GM12878 (cell line): Measurements from ENCODE around the gene HUS1. TPM values are rescaled to one million over a fixed set of nuclear protein-coding genes. Genes with fewer than 3 reads are reported as not detected.

Source experiments
- ATAC-seq: fragments of 200-7000 bp; cut with Tn5 transposase; 3 replicates; pipeline ENCODE4 v1.9.1; 2020; ENCODE audit warnings: mild to moderate bottlenecking, moderate library complexity
- BruUV-seq: library from RNA; stranded (reverse); fragments of 400-500 nt; replicated peaks from 2 replicates; lab custom pipeline; 2021; lab: Mats Ljungman, UMichigan
- CTCF ChIA-PET: fragments of 300-600 bp; sonication (Branson Sonifier 250); formaldehyde crosslinking; extraction: SDS; loops from one replicate; lab custom pipeline; 2021; ENCODE audit warnings: inconsistent platforms; lab: Yijun Ruan, JAX
- POLR2A ChIA-PET: fragments of 350-600 bp; formaldehyde crosslinking; extraction: SDS; loops from one replicate; lab custom pipeline; 2021; ENCODE audit warnings: inconsistent platforms; lab: Charles Lee
- RAD21 ChIA-PET: fragments of 300-600 bp; sonication (Branson Sonifier 250); formaldehyde crosslinking; loops from one replicate; lab custom pipeline; 2023; ENCODE audit warnings: antibody characterized with exemption; ENCODE audit not compliant: unreplicated experiment; lab: Charles Lee
- SMC1A ChIA-PET: fragments of 300-600 bp; sonication (Branson Sonifier 250); formaldehyde crosslinking; loops from one replicate; lab custom pipeline; 2023; ENCODE audit not compliant: unreplicated experiment, uncharacterized antibody; lab: Charles Lee
- DNase-seq: peaks from one replicate; pipeline ENCODE4 v3.0.0-alpha.2; 2011; ENCODE audit warnings: low read depth, low spot score
- FAIRE-seq: peaks from 3 replicates; lab custom pipeline; 2011; peaks lifted over from hg19 to GRCh38; lab: Jason Lieb, UNC
- H2AFZ ChIP-seq: 2 replicates; pipeline ENCODE4 v1.6.0; 2011; ENCODE audit warnings: low read depth, low read length, control low read depth; ENCODE audit not compliant: control insufficient read depth
- H3K27ac ChIP-seq: 2 replicates; pipeline ENCODE4 v1.5.1; 2011; ENCODE audit warnings: control low read depth; ENCODE audit not compliant: control insufficient read depth, insufficient read depth
- H3K27me3 ChIP-seq, 2 experiments: replicated peaks in 1 of 2; 2 replicates each; pipeline versions ENCODE4 v1.6.0 to v1.6.1; 2011; ENCODE audit warnings: low read length in 1 of 2; ENCODE audit not compliant: control insufficient read depth in 2 of 2, insufficient read depth in 2 of 2
- H3K36me3 ChIP-seq, 2 experiments: 2 replicates each; pipeline ENCODE4 v1.5.1; 2011; ENCODE audit warnings: low read length in 1 of 2; ENCODE audit not compliant: control insufficient read depth in 2 of 2, insufficient read depth in 2 of 2
- H3K4me1 ChIP-seq: 2 replicates; pipeline ENCODE4 v1.6.1; 2011; ENCODE audit warnings: mild to moderate bottlenecking, low read length, moderate library complexity, mixed read lengths; ENCODE audit not compliant: control insufficient read depth, insufficient read depth
- H3K4me2 ChIP-seq: 2 replicates; pipeline ENCODE4 v1.6.0; 2011; ENCODE audit warnings: control low read depth; ENCODE audit not compliant: control insufficient read depth, insufficient read depth
- H3K4me3 ChIP-seq: fragments of 200-600 bp; sonication (generic); 2 replicates; pipeline ENCODE4 v1.5.1; 2016
- H3K79me2 ChIP-seq: 2 replicates; pipeline ENCODE4 v1.6.0; 2011; ENCODE audit warnings: low read length; ENCODE audit not compliant: control insufficient read depth, insufficient read depth
- H3K9ac ChIP-seq: 2 replicates; pipeline ENCODE4 v1.8.0; 2011; ENCODE audit warnings: low read length, control low read depth, mixed read lengths; ENCODE audit not compliant: control insufficient read depth, insufficient read depth
- H3K9me3 ChIP-seq: replicated peaks from 3 replicates; pipeline ENCODE4 v1.5.1; 2011; ENCODE audit warnings: mild to moderate bottlenecking, low read length; ENCODE audit not compliant: control insufficient read depth, insufficient read depth
- H4K20me1 ChIP-seq: 2 replicates; pipeline ENCODE4 v1.6.0; 2011; ENCODE audit not compliant: control insufficient read depth, insufficient read depth
- BMI1 ChIP-seq: fragments of 450-650 bp; IDR thresholded peaks from 2 replicates; pipeline ENCODE4 v1.6.1; 2016; ENCODE audit warnings: mild to moderate bottlenecking, moderate library complexity, borderline replicate concordance
- CREB1 ChIP-seq: IDR thresholded peaks from 2 replicates; pipeline ENCODE4 v1.6.1; 2012; ENCODE audit warnings: low read depth, mild to moderate bottlenecking, inconsistent platforms
- CREM ChIP-seq: IDR thresholded peaks from 2 replicates; pipeline ENCODE4 v1.6.1; 2014; ENCODE audit warnings: antibody characterized with exemption, low read depth
- CUX1 ChIP-seq: IDR thresholded peaks from 2 replicates; pipeline ENCODE4 v1.6.1; 2012; ENCODE audit warnings: improper control_type of control experiment, low read depth, low read length; ENCODE audit not compliant: insufficient replicate concordance
- FOXM1 ChIP-seq: IDR thresholded peaks from 2 replicates; pipeline ENCODE4 v1.6.1; 2012; ENCODE audit warnings: low read depth, mild to moderate bottlenecking, inconsistent platforms, low read length, moderate library complexity
- HDAC6 ChIP-seq: fragments of 200-600 bp; sonication (generic); IDR thresholded peaks from one replicate; pipeline ENCODE4 v1.8.0; 2017; ENCODE audit warnings: antibody characterized with exemption; ENCODE audit not compliant: unreplicated experiment
- JUND ChIP-seq: IDR thresholded peaks from 2 replicates; pipeline ENCODE4 v1.6.1; 2012; ENCODE audit warnings: low read depth, mild to moderate bottlenecking, low read length, improper control_type of control experiment, moderate library complexity
- KAT2A ChIP-seq: conservative IDR thresholded peaks from 2 replicates; pipeline ENCODE4 v1.6.1; 2011; ENCODE audit warnings: low read depth, low read length; ENCODE audit not compliant: control insufficient read depth
- MYB ChIP-seq: fragments of 150-350 bp; IDR thresholded peaks from 2 replicates; pipeline ENCODE4 v1.6.1; 2014; ENCODE audit warnings: mild to moderate bottlenecking, low read depth, low read length, borderline replicate concordance
- NFIC ChIP-seq: IDR thresholded peaks from 2 replicates; pipeline ENCODE4 v1.6.1; 2012; ENCODE audit warnings: low read depth, mild to moderate bottlenecking, inconsistent platforms, low read length, moderate library complexity
- RUNX3 ChIP-seq: IDR thresholded peaks from 2 replicates; pipeline ENCODE4 v1.6.1; 2012; ENCODE audit warnings: low read length, inconsistent platforms
- USF1 ChIP-seq: IDR thresholded peaks from 2 replicates; pipeline ENCODE4 v1.6.1; 2011; ENCODE audit warnings: borderline replicate concordance, low read depth, mild to moderate bottlenecking, moderate library complexity, mixed read lengths, low read length; ENCODE audit not compliant: insufficient read depth; ENCODE audit errors: extremely low read length
- ZBTB33 ChIP-seq: fragments of 450-650 bp; IDR thresholded peaks from 2 replicates; pipeline ENCODE4 v1.6.1; 2017; ENCODE audit warnings: mild to moderate bottlenecking
- ZNF622 ChIP-seq: fragments of 450-650 bp; IDR thresholded peaks from 2 replicates; pipeline ENCODE4 v1.6.1; 2017; ENCODE audit warnings: mild to moderate bottlenecking, inconsistent platforms
- WGBS: methylation state at CpG from one replicate; pipeline ENCODE4 v1.1.6; 2016; ENCODE audit warnings: low lambda C conversion rate; ENCODE audit not compliant: insufficient replicate concordance, insufficient coverage; ENCODE audit errors: missing lambda C conversion rate; 5-methylcytosine and 5-hydroxymethylcytosine counted together
- in situ Hi-C: fragments of 300-500 bp; cut with MboI; formaldehyde crosslinking; loops from 9 replicates; pipeline ENCODE4 v1.14.3; 2018; ENCODE audit warnings: mixed read lengths
- intact Hi-C: fragments of 100-400 bp; cut with micrococcal nuclease; formaldehyde crosslinking; loops from one replicate; pipeline ENCODE4 v1.14.2; 2022; ENCODE audit not compliant: unreplicated experiment
- polyA plus RNA-seq, 11 experiments: library from polyadenylated mRNA; depleted of rRNA in 4 of 11; unstranded in 6 of 11; stranded (reverse) in 5 of 11; fragments of >200 nt; fragmentation: Nextera tagmentation in 4 of 11; fragmentation: Illumina TruSeq in 1 of 11; extraction: Ambion mirVana in 4 of 11; extraction: Trizol in 1 of 11; gene quantifications; 1 replicate in 1 of 11; 2 replicates in 10 of 11; pipeline versions ENCODE4 v1.2.1 to v1.2.3, GENCODE V29; 2011 to 2016; ENCODE audit warnings: inconsistent platforms in 2 of 11, missing spikeins in 2 of 11, low read depth in 1 of 11
- total RNA-seq, 4 experiments: library from RNA; depleted of rRNA in 3 of 4; stranded (reverse); fragments of >200 nt in 3 of 4; fragmentation: Illumina TruSeq in 1 of 4; extraction: Trizol in 1 of 4; gene quantifications; 2 replicates each; pipeline versions ENCODE4 v1.2.1 to v1.2.3, GENCODE V29; 2013 to 2021

Gene HUS1
- total and polyA plus RNA-seq, 10 of the 15 experiments (the other 5 are each of a cell fraction or from before 2014, with no cell fraction given), result 10.4 to 35.5 (median 22.6) TPM

GRCh38 chr7:47953822-47954221 lies 25.6 kb downstream of the HUS1 start:
- ChIA-PET RAD21 (no interaction called here), POLR2A (no interaction called here), CTCF (interaction anchor here (2.2 to 2.4 kb wide), 2 partner anchors 9 to 34 kb away, joined by 7 to 18 read pairs; no protein-coding TSS in a partner anchor), SMC1A (interaction anchor here (1.2 kb wide), 1 partner anchor 11 kb away, joined by 3 read pairs; no protein-coding TSS in a partner anchor)
- no peaks in the 10 kb centered on the region for H3K79me2 ChIP-seq
- no peak for FAIRE-seq
- in situ Hi-C loops, result no loop called here
- intact Hi-C loops, result no loop called here
- BruUV-seq, result no TSS peak
- no peaks in the 10 kb centered on the region for H4K20me1 ChIP-seq
- H2AFZ ChIP-seq, result no peak overlapping the region
- no peak for TF ChIP-seq CUX1
- no peak for TF ChIP-seq KAT2A
- TF ChIP-seq CREB1, result peak; percentile 44; the same call in 1 of the 2 replicates
- TF ChIP-seq USF1, result no peak
- TF ChIP-seq ZBTB33, result 0 out of 2 replicates have a peak, but pooled peaks have one; percentile 47
- no peak for TF ChIP-seq MYB
- 0 out of 2 replicates have a peak, but pooled peaks have one; percentile 1 for TF ChIP-seq NFIC
- peak; percentile 64; the same call in 1 of the 2 replicates for TF ChIP-seq CREM
- no peak for TF ChIP-seq HDAC6
- TF ChIP-seq BMI1, result no peak
- TF ChIP-seq JUND, result no peak
- TF ChIP-seq ZNF622, result no peak
- TF ChIP-seq RUNX3, result peak; percentile 68
- TF ChIP-seq FOXM1, result peak; percentile 49; the same call in 1 of the 2 replicates
- TF ChIP-seq, all 136 proteins: peak for 6
- H3K27ac ChIP-seq, result no peak overlapping the region
- peaks cover 2 to 3% of the 10 kb centered on the region in 2 experiments; a peak in 2 of 4 replicates for H3K36me3 ChIP-seq
- no peak overlapping the region for H3K4me2 ChIP-seq
- no peak overlapping the region for H3K4me3 ChIP-seq
- no peaks in the 10 kb centered on the region for H3K27me3 ChIP-seq
- H3K9me3 ChIP-seq, result no peaks in the 10 kb centered on the region
- peaks cover 4% of the 10 kb centered on the region; the same call in 1 of the 2 replicates for H3K4me1 ChIP-seq
- WGBS, result 90% methylated on average over 4 of the region's 4 CpGs
- H3K9ac ChIP-seq, result no peak overlapping the region
- ATAC-seq (peak; percentile 27; the same call in 2 of the 3 replicates), DNase-seq (no peak)
